CD14-positive monocyte (primary cell): ENCODE measurements around the gene ALDH1B1. TPM values are rescaled to one million over a fixed set of nuclear protein-coding genes. Genes with fewer than 3 reads are reported as not detected.

Experiments
- DNase-seq, 3 donors: peaks; one replicate each; pipeline ENCODE4 v3.0.0-alpha.2; 2011 to 2022
- H2AFZ ChIP-seq: 2 replicates; pipeline ENCODE4 v1.6.0; 2012; ENCODE audit warnings: mild to moderate bottlenecking, low read depth, low read length, inconsistent platforms; ENCODE audit not compliant: insufficient read depth, poor library complexity, severe bottlenecking
- H3K27ac ChIP-seq, 2 donors: 1 replicate in 1 of 2; 2 replicates in 1 of 2; pipeline ENCODE4 v1.5.1; 2012 to 2013; ENCODE audit warnings: low read length in 2 of 2, control low read depth in 1 of 2, inconsistent platforms in 1 of 2, low read depth in 1 of 2, mild to moderate bottlenecking in 1 of 2
- H3K27me3 ChIP-seq, 2 donors: one replicate each; pipeline versions ENCODE4 v1.6.0 to v1.6.1; 2011 to 2013; ENCODE audit warnings: low read length in 2 of 2; ENCODE audit not compliant: control insufficient read depth in 2 of 2, insufficient read depth in 2 of 2
- H3K36me3 ChIP-seq, 2 donors: replicated peaks in 1 of 2; 1 replicate in 1 of 2; 2 replicates in 1 of 2; pipeline versions ENCODE4 v1.5.1 to v1.6.1; 2012 to 2013; ENCODE audit warnings: low read length in 2 of 2, control low read depth in 1 of 2, inconsistent platforms in 1 of 2, mild to moderate bottlenecking in 1 of 2; ENCODE audit not compliant: insufficient read depth in 2 of 2, control insufficient read depth in 1 of 2
- H3K4me1 ChIP-seq, 2 donors: 1 replicate in 1 of 2; 2 replicates in 1 of 2; pipeline versions ENCODE4 v1.5.1 to v1.6.1; 2012 to 2013; ENCODE audit warnings: low read length in 2 of 2, control low read depth in 1 of 2, inconsistent platforms in 1 of 2, mild to moderate bottlenecking in 1 of 2, moderate library complexity in 1 of 2; ENCODE audit not compliant: insufficient read depth in 2 of 2, control insufficient read depth in 1 of 2
- H3K4me2 ChIP-seq: replicated peaks from 2 replicates; pipeline ENCODE3; 2012; ENCODE audit warnings: low read length, moderate library complexity, mild to moderate bottlenecking; ENCODE audit not compliant: poor library complexity, severe bottlenecking; ENCODE audit errors: extremely low read depth
- H3K4me3 ChIP-seq, 3 experiments: fragments of 200-600 bp in 1 of 3; sonication (generic) in 1 of 3; replicated peaks in 1 of 3; 1 replicate in 2 of 3; 2 replicates in 1 of 3; pipeline ENCODE4 v1.5.1; 2011 to 2013; ENCODE audit warnings: low read length in 3 of 3, mild to moderate bottlenecking in 3 of 3, control low read depth in 2 of 3, low read depth in 2 of 3, inconsistent platforms in 1 of 3, moderate library complexity in 1 of 3
- H3K79me2 ChIP-seq: 2 replicates; pipeline ENCODE4 v1.6.0; 2012; ENCODE audit warnings: mild to moderate bottlenecking, control low read depth, inconsistent platforms, low read length, moderate library complexity; ENCODE audit not compliant: insufficient read depth
- H3K9ac ChIP-seq: 2 replicates; pipeline ENCODE4 v1.6.0; 2017; ENCODE audit warnings: low read length, mild to moderate bottlenecking; ENCODE audit not compliant: insufficient read depth, poor library complexity, severe bottlenecking
- H3K9me3 ChIP-seq, 2 donors: replicated peaks in 1 of 2; 1 replicate in 1 of 2; 2 replicates in 1 of 2; pipeline versions ENCODE4 v1.5.1 to v1.6.1; 2012 to 2013; ENCODE audit warnings: low read length in 2 of 2, control low read depth in 1 of 2; ENCODE audit not compliant: control insufficient read depth in 1 of 2, insufficient read depth in 1 of 2
- H4K20me1 ChIP-seq: 2 replicates; pipeline ENCODE4 v1.6.0; 2012; ENCODE audit warnings: mild to moderate bottlenecking, low read length, control low read depth, moderate library complexity; ENCODE audit not compliant: insufficient read depth
- H3K27ac Mint-ChIP-seq, 7 donors: one replicate each; pipeline ENCODE4 v1.8.0; 2020; ENCODE audit warnings: mild to moderate bottlenecking in 7 of 7, mixed read lengths in 7 of 7, moderate library complexity in 6 of 7, inconsistent platforms in 2 of 7
- H3K27me3 Mint-ChIP-seq, 3 donors: one replicate each; pipeline ENCODE4 v1.8.0; 2021 to 2022; ENCODE audit warnings: low read depth in 3 of 3, mild to moderate bottlenecking in 3 of 3, mixed read lengths in 3 of 3, moderate library complexity in 3 of 3, inconsistent platforms in 1 of 3
- H3K36me3 Mint-ChIP-seq, 2 donors: one replicate each; pipeline ENCODE4 v1.8.0; 2020; ENCODE audit warnings: mixed read lengths in 2 of 2, inconsistent platforms in 1 of 2, mild to moderate bottlenecking in 1 of 2
- H3K4me1 Mint-ChIP-seq: one replicate; pipeline ENCODE4 v1.8.0; 2020; ENCODE audit warnings: mild to moderate bottlenecking, mixed read lengths
- H3K4me3 Mint-ChIP-seq, 2 donors: one replicate each; pipeline ENCODE4 v1.8.0; 2020; ENCODE audit warnings: mild to moderate bottlenecking in 2 of 2, mixed read lengths in 2 of 2, moderate library complexity in 1 of 2
- H3K9me3 Mint-ChIP-seq, 7 donors: one replicate each; pipeline ENCODE4 v1.8.0; 2020 to 2022; ENCODE audit warnings: mixed read lengths in 7 of 7, mild to moderate bottlenecking in 6 of 7, moderate library complexity in 6 of 7, inconsistent platforms in 2 of 7
- CTCF ChIP-seq: fragments of 200-600 bp; IDR thresholded peaks from one replicate; pipeline ENCODE4 v1.8.0; 2022; ENCODE audit warnings: antibody characterized with exemption, mild to moderate bottlenecking
- WGBS: methylation state at CpG from one replicate; pipeline ENCODE4 v1.1.5; 2013; ENCODE audit warnings: missing lambda C conversion rate; ENCODE audit not compliant: insufficient coverage; 5-methylcytosine and 5-hydroxymethylcytosine counted together
- intact Hi-C, 2 donors: fragments of 100-400 bp; cut with micrococcal nuclease; formaldehyde crosslinking; loops; one replicate each; pipeline versions ENCODE4 v1.15.0 to v1.15.1; 2023
- polyA plus RNA-seq, 3 donors: library from polyadenylated mRNA; depleted of rRNA in 1 of 3; unstranded in 2 of 3; stranded (reverse) in 1 of 3; fragments of 300-500 nt in 2 of 3; fragments of >200 nt in 1 of 3; fragmentation: Illumina TruSeq in 2 of 3; gene quantifications; 1 replicate in 2 of 3; 2 replicates in 1 of 3; pipeline ENCODE4 v1.2.3, GENCODE V29; 2012 to 2021

The ALDH1B1 gene
- polyA plus RNA-seq, 3 donors: 1.00 to 4.5 (median 3.8) TPM

DNA sequence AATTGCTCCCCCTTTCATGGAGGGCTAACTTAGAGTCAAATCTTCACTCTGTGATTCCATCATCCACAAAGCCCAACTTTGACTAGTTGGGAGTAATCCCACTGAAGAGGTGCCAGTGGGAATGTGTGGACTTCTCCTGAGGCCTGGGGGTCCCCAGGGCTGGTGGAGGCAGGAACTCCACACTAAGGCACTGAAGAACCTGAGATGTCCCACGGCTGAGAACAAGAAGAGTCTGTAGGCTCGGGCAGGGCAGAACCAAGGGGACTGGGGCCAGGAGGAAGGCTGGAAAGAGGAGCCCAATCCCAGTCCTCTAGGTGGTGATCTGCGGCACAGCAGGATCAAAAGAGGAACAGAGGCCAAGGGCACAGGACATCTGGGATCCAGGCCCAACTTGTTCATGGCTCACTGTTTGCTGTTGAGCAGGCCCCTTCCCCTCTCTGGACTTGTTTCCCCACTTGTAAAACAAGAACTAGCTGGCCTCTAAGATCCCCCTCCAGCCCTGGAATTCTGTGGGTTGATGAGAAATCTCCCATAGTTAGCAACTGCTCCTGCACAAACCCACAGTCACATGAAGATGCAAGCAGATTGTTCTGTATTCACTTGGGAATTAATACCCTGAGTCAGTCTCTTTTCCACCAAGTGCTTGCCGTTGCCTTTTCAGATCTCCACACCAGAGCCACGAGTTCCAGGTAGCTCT lies 32.7 kb upstream of the ALDH1B1 start:
- no peak overlapping the region for H3K4me3 Mint-ChIP-seq
- H3K27ac ChIP-seq: no peak overlapping the region
- no peak overlapping the region for H3K4me3 ChIP-seq
- no peak overlapping the region for H2AFZ ChIP-seq
- TF ChIP-seq CTCF: no peak
- H4K20me1 ChIP-seq: no peaks in the 10 kb centered on the region
- H3K27me3 ChIP-seq: no peaks in the 10 kb centered on the region
- no peak overlapping the region for H3K9ac ChIP-seq
- intact Hi-C loops: loop anchor here in 1 of 2 donors (5.0 kb wide), 1 partner anchor 613 kb away; no protein-coding TSS in a partner anchor
- 56% methylated on average over 3 of the region's 5 CpGs for WGBS
- no peaks in the 10 kb centered on the region for H3K79me2 ChIP-seq
- H3K36me3 ChIP-seq: no peaks in the 10 kb centered on the region
- peaks cover 9% of the 10 kb centered on the region for H3K4me1 Mint-ChIP-seq
- peaks cover 0 to 5% (median 0%) of the 10 kb centered on the region in 7 donors for H3K9me3 Mint-ChIP-seq
- no peak overlapping the region for H3K4me2 ChIP-seq
- H3K27me3 Mint-ChIP-seq: peaks cover 0 to 2% (median 1%) of the 10 kb centered on the region in 3 donors
- no peaks in the 10 kb centered on the region for H3K9me3 ChIP-seq
- H3K27ac Mint-ChIP-seq: peak overlapping the region in 1 of 7 donors; percentile 59
- no peak for DNase-seq
- H3K4me1 ChIP-seq: peaks cover 0 to 6% of the 10 kb centered on the region in 2 donors
- H3K36me3 Mint-ChIP-seq: no peaks in the 10 kb centered on the region

GRCh38 chr9:38360839-38361472 lies 31.5 kb upstream of the ALDH1B1 start:
- no peak overlapping the region for H3K9ac ChIP-seq
- Mint-ChIP-seq H3K36me3 (no peaks in the 10 kb centered on the region), H3K27ac (peak overlapping the region in 3 of 7 donors; percentile 9 to 50 (median 20)), H3K27me3 (peaks cover 1 to 2% (median 1%) of the 10 kb centered on the region in 3 donors), H3K9me3 (peaks cover 0 to 5% (median 0%) of the 10 kb centered on the region in 7 donors), H3K4me1 (peaks cover 9% of the 10 kb centered on the region), H3K4me3 (no peak overlapping the region)
- H3K4me3 ChIP-seq: no peak overlapping the region
- H3K79me2 ChIP-seq: no peaks in the 10 kb centered on the region
- H2AFZ ChIP-seq: no peak overlapping the region
- H4K20me1 ChIP-seq: no peaks in the 10 kb centered on the region
- intact Hi-C loops: loop anchor here in 1 of 2 donors (5.0 kb wide), 1 partner anchor 614 kb away; no protein-coding TSS in a partner anchor
- TF ChIP-seq CTCF: no peak
- WGBS: 98% methylated on average over 4 of the region's 7 CpGs
- no peaks in the 10 kb centered on the region for H3K27me3 ChIP-seq
- H3K4me2 ChIP-seq: no peak overlapping the region
- no peak overlapping the region for H3K27ac ChIP-seq
- DNase-seq: no peak
- H3K36me3 ChIP-seq: no peaks in the 10 kb centered on the region
- peaks cover 0 to 6% of the 10 kb centered on the region in 2 donors for H3K4me1 ChIP-seq
- no peaks in the 10 kb centered on the region for H3K9me3 ChIP-seq
